COLO668 (cell line): Measurements from ENCODE around the gene EIF4E2.
"Not testable (repeated sequence)": the region's sequence is repeated elsewhere in the genome, so short reads cannot be mapped to it uniquely, and the experiment has no call there.

ENCODE experiments used
- DNase-seq: peaks from one replicate; lab custom pipeline; 2025; ENCODE audit not compliant: unreplicated experiment; lab: John Stamatoyannopoulos, UW

Gene EIF4E2

DNA sequence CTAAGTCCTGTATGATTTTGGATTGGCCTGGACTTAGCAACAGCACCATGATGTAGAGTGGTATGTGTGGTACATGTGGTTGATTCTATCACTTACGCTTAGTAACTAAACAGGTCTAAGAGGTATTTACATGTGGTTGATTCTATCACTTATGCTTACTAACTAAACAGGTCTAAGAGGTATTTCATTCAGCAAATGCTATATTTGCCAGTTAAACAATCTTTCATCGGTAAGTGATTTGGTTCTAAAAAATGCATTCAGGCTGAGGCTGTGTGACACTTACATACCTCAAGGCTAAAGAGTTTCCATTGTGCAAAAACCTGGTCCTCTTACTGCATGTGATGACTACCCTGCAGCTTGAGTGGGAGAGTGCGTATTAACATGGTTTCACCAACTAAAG is 13.1 kb downstream of the EIF4E2 start:
- no peak for DNase-seq

DNA sequence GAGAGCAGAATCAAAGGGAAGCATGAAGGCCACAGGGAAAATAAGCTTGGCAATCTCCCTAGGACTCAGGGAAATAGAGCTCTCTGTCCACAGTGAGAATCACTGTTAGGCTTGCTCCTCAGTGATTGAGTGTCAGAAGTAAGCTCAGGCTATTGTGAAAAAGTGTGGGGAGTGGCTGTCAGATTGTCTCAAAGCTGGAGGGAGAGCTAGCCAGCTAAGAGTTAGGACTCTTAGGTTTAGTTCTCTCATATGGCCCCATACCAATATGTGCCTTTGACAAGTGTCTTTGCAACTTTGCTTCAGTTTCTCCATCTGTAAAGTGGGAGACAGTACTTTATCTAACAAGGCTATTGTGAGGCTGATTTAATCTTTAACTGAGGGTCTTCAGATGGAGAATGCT is 17.2 kb downstream of the EIF4E2 start:
- DNase-seq: no peak

DNA sequence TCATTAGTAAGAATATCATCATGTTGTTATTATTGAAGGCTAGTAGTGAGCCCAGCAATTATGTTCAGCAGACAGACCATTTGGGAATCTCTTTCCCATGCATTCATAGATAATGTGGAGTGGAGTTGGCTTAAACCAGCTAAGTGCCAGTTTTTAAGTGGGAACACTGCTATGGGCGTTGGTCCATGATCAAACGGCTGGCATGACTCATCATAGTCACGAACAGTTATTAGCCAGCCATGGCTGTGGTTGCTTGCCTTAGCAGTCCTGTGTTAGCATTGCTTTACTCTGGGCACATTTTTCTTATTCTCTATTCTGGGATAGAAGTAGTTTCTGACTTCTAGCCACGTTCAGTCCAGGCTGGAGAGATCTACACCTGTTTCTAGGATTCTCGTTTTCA is 17.7 kb downstream of the EIF4E2 start:
- DNase-seq: no peak

DNA sequence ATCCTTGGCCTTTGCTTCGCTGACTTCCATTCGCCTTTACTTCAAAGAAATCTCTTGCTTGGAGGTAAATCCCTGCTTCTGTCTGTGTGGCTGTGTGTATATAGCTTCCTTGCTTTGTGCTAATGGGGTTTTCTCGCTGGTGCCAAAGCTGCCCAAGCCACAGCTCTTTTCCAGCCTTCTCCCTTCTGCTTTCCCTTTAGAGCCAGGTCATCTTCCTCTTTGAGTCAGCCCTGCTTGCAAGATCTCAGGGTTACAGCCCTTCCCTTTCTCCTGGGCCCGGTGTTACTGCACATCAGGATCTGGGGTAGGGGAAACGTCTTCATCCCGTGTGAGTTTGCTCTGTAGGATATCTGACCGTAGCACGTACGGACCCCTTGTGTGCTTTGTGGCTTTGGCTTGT is 19.1 kb downstream of the EIF4E2 start:
- DNase-seq: no peak

DNA sequence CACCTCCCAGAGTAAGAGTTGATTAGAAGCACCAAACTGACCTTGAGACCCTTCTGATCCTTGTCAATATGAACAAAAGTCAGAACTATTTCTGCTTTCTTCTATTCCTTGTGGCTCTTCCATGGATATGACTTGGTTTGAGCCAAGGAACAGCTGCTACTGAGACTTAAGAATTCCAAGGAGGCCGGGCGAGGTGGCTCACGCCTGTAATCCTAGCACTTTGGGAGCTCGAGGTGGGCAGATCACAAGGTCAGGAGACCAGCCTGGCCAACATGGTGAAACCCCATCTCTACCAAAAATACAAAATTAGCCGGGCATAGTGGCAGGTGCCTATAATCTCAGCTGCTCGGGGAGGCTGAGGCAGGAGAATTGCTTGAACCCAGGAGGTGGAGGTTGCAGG is 20.0 kb downstream of the EIF4E2 start:
- DNase-seq: not testable (repeated sequence)

DNA sequence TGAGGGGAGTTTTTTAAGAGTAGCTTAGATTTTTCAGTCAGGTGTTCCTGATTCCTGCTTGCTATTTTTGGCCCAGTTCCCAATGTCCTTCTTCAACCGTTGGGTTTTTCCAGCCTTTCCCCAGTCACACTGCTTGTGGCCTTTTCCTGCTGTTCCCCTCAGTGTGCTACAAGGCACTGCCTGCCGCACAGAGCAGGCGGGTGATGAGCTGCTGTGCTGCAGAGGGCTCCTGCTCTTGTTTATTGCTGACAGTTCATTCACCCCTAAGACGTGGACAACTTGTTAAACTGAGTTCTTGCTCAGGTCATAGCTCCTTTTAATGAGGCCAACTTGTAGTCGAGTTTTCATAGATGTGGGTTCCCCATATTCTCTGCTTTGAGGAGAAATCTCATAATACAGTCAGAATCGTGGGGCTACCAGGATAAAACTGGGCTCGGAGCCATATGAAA is 20.6 kb downstream of the EIF4E2 start:
- no peak for DNase-seq

DNA sequence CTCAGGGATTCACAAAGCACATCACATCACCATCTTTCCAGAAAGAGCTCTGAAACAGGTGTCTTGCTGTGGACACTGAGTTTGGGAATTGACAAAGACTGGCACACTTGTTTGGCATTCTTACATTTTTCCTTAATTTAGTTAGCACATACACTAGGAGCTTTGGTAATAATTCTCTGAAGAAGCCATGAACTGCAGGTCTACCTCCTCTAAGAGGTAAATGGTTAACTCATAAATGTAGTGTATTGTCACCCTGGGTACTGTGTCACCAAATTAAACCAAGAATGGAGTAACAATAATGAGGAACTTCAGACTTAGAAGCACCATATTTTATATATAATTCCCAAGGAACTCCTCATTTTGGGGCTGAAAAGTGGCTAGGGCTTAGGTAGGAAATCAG is 22.6 kb downstream of the EIF4E2 start:
- no peak for DNase-seq

DNA sequence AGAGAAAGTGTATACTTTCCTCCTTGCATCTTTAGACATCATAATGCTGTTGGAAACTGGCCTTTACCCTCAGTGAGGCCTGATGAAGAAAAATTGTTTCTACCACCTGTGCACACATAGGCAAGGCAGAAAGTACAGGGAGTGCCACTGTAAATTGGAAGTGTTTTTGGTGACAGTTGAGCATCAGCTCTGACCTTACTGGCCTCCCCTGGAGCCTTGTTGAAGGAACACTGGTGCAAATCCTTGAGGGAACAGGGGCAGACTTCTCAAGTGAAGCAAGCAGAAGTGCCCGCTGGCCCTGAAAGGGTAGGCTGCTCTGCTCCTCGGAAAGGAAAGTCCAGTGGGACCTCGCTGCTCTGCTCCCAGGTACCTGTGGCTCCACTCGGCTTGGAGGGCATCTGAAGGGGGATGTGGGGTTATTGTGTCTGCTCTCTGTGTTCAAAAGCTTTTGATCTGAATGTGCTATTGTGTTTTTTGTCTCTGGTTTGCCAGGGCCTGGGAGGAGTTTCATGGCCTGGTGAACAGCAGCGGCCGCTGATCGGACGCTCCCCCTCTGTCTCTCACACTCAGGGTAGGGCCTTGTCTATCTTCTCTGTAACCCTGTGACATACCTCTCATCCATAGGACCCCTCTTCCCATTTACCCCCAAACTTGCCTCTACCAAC is 23.4 kb downstream of the EIF4E2 start:
- no peak for DNase-seq

DNA sequence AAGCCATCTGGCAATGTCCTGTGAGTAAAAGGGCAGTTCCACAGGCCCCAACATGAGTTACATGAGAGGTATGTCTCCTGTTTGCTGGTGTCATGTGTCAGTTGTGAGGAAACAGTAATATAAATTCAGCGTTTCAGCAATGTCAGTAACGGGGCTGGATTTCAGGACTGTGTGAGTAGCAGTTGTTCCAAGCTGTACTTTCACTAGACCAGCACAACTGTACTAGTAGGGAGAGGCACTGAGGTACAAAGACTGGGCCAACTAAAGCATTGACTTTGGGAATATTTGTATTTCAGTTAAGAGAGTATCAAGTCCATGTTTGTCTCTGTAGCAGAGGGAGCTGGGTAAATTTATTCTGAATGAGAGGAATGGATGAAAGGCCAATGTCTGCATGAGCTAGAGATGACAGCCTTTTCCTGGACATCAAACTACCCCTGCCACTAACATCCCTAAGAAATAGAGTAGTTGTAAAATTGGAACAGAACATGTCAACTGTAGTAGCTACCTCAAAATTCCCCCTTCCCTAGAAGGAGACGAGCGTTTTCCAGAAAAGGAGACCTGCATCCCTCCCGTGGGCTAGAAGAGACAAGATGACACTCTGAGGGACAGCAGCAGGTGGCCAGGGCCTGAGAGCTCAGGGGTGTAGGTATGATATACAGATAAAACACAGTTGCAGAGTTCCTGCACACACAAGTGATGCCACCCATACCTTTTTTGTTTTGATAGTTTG is 24.4 kb downstream of the EIF4E2 start:
- DNase-seq: no peak

DNA sequence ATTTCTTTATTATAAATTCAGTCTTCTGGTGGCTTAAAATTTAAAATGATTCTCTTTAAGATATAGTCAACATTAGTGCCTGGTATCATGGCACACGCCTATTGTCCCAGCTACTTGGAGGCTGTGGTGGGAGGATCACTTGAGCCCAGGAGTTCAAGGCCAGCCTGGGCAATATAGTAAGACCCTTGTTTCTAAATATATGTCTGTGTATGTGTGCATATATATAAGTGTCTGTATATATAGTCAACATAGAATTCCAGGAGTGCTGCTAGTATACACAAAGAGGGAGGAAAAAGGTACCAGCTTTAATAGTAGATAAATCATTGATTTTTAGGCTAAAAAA is 24.9 kb downstream of the EIF4E2 start:
- no peak for DNase-seq

DNA sequence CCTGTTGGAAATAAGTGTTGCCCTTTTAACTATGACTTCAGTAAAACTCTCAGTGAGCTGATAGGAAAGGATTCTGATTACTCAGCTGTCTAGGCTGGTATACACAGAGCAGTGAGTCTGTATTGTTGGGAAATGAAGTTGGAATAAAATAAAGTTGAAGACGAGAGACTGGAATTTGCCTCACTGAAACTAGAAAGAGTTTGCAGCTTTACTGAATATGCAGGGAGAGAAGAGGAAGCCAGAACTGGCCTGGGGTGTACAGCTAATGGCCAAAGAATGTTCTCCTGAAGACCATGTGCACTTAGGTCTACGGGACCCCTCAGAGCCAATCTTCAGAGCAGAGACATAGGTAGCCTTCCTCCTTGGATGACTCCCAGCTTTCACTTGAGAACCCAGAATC is 26.5 kb downstream of the EIF4E2 start:
- no peak for DNase-seq

DNA sequence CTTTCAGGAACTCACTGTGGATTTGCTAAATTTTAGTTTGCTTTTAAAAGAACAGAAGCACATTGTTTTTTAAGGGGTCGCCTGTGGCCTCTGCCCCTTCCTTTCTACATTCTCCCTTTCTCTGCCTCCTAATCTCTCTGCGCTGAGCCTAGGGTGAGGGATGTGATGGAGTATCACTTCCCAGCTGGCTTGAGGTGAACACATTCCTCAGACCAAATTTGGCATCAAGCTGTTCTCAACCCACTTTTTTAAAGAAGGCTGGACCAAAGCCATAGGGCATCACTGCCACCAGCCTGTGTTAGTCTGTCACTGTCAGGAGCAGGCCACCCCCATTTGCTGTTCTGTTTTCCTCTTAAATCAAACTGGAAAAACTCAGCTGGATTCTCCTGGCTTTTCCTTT is 27.4 kb downstream of the EIF4E2 start:
- no peak for DNase-seq

DNA sequence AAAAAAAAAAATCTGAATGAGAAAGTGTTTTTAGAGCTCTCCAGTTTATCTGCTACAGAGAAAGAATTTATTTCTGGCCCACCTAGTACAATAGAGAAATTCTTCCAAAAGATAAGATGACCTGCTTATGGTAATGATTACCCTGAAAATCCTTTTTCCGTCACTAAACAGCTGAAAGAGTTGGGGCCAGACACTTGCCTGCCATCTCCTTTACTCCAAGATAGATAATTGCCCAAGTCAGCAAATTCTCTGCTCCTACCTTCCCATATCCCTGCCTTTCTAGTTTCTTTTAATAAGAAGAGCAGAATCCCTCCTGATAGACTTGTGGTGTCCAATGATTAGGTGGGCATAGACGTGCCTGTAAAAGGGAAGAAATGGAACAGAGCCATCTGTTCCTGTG is 28.1 kb downstream of the EIF4E2 start:
- DNase-seq: no peak

DNA sequence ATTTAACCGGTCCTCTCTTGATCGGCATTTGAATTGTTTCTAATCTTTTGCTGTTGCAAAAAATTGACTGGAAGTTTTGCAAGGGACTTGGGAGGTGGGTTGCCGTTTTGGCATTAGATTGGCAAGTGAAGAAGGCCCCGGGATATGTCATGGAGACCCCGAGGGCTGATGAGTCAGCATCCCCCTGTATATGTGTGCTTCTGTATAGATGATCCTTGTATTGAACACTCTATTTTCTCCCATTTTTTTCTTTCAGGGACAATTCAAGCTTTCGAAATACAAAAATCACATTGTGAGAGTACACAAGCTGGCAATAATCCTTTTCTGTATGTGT is 30.1 kb downstream of the EIF4E2 start:
- DNase-seq: no peak

DNA sequence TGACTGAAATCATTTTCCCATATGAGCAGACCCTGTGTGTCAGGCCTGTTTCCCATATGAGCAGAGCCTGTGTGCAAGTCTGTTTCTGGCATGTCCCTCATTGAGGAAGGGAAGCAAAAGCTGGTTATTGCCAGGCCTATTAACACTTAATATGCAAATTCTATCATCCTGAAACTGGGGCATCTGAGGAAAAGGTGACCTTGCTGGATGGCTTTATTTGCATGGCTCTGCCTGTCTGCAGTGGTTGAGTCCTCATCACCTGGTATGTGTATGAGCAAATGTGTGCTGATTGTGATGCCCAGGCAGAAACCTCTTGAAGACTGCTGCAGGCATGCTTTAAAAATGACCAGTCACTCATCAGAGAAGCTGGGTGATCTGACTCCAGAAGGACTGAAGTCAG is 31.2 kb downstream of the EIF4E2 start:
- no peak for DNase-seq

DNA sequence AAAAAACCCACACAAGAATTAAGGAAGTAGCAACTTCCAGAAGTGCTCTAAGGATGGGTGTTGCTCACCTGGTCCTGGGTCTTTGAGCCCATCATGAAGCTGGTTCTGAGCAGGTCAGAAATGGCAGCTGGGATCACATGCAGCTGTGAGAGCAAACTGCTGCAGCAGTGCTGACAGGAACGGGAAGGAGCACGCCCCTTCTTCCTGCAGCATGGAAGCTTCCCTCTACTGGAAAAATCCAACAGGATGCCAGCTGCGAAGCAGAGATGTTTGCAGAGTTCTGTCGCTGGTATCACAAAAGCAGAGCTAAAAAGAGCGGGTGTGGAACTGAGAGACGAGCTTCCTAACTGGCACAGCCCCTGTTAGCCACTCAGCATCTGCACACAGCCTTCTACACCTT is 33.7 kb downstream of the EIF4E2 start:
- peak; percentile 3 for DNase-seq

DNA sequence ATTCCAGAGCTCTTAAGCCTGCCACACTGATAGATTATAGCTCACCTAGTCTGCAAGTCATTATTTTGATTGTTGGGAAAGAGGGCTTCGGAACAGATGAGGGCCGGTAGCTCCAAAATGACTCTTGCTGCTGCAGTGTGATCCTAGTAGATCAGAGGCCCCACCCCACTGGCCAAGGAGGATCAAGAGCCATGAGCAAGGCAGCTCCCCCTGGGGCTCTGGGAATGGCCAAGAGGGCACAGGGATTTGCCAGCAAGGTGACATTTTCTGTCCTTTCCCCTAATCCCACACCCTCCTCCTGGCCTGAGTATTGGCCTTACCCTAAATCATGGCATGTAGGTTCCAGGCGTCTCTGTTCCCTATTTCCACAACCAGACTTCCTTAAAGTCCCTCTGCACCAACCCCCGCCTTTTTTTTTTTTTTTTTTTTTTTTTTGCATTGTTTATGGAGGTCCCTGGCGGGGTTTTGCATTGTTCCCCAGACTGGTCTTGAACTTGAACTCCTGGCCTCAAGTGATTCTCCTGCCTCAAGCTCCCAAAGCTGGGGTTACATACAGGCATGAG is 36.5 kb downstream of the EIF4E2 start:
- no peak for DNase-seq

DNA sequence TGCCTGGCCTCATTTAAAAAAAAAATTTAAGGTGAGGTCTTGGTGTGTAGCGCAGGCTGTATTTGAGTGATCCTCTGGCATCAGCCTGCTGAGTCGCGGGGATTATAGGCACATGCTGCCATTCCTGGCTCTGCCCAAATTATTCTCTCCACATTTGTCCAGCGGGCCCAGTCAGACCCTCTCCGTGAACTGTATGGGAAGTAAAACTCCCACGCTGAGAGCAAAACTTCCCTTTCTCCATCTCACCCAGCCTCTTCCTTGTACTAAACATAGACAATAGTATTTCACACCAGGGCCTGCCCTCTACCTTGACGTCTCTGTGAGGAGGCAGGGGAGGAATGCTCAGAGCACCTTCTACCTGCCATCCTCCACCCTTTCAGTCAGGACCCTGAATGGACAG is 37.0 kb downstream of the EIF4E2 start:
- no peak for DNase-seq

DNA sequence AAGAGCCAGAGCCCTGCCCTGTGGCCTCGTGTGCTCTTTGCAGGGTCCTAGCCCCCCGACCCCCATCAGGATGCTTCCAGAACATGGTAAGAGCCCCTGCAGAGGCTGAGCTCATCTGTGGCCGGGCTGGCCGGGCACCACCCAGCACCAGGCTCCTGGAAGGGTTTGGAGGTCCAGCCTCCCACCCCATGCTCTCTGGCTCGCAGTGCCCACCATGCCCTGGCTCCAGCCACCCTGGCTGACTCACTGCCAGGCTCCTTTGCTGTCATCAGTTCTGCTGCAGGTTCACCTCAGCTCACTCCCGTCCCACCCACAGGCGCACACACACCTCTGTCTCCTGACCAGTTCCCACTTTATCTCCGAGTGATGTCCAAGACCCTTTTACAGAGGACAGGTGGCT is 37.5 kb downstream of the EIF4E2 start:
- no peak for DNase-seq

DNA sequence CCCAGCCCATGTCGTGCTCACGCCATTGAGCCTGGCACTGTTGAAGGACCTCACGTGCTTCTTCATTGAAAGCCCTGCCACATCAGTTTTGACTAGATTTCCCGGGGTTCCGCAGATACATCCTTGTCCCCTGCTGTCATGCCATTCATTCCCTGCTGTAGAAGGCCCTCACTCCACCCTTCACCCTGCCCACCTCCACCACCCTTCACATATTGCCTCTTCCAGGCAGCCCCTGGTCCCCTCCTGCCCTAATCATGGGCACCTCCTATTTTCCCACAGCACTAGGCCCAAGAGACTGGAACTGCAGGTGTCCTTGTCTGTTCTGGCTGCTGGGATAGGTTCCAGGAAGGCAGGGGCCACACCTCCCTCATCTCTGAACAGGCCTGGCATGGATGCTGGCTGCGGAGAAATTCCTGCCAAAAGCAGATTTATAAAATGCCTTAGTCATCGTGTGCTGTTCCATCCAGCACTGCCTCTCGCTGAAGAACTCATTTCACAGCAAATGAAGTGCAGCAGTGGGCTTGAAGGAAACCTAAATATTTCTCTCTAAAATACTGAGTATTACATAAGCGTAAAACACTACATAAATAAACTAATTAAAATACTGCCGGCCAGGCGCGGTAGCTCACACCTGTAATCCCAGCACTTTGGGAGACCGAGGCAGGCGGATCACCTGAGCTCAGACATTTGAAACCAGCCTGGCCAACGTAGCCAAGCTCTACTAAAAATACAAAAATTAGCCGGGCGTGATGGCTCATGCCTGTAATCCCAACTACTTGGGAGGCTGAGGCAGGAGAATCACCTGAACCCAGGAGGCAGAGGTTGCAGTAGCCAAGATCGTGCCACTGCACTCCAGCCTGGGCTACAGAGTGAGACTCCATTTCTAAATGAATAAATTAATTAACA is 38.4 kb downstream of the EIF4E2 start:
- no peak for DNase-seq

DNA sequence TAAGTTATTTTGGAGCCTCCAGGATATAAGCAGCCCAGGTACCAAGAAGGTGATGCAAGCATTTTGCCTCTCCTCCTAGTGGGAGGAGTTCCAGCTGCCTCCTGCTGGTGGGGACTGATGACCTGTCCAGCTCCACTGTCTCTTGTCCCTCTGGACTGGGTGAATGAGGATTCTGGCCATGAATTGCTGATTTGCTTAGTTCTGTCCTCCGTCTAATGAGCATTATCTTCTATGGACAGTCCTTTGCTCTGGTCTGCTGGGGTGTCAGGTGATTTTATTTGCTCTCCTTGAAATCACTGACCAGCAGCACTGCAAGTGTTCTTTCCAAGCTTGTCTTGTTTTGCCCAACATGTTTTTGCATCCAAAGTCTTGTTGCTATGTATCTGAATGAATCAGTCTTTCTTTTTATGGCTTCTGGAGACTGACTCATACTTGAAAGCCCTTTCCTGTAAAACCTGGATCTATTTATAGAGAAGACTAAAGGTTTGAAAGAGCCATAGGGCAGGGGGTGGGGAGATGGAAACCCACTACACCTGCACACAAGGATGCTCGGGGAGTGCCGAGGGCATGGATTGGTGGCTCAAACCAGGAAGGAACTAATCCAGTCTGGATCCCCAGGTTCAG is 42.4 kb downstream of the EIF4E2 start:
- peak; percentile 32 for DNase-seq
